H1 (cell line): ENCODE results near the gene POU5F1. TPM values are rescaled to one million over a fixed set of nuclear protein-coding genes. Genes with fewer than 3 reads are reported as not detected.
"Not testable (repeated sequence)": the region's sequence is repeated elsewhere in the genome, so short reads cannot be mapped to it uniquely, and the experiment has no call there.

ENCODE experiments used
- CTCF ChIA-PET: fragments of 300-600 bp; sonication (Branson Sonifier 250); formaldehyde crosslinking; loops from one replicate; lab custom pipeline; 2021; ENCODE audit not compliant: partially characterized antibody; lab: Charles Lee
- POLR2A ChIA-PET: fragments of 300-600 bp; sonication (Branson Sonifier 250); formaldehyde crosslinking; loops from one replicate; lab custom pipeline; 2021; ENCODE audit warnings: inconsistent platforms; ENCODE audit not compliant: partially characterized antibody; lab: Charles Lee
- DNase-seq, 2 experiments: peaks; one replicate each; pipeline versions ENCODE4 v3.0.0 to v3.0.0-alpha.2; 2010 to 2022; ENCODE audit warnings: low spot score in 2 of 2, low read depth in 1 of 2, mixed read lengths in 1 of 2
- FAIRE-seq: peaks from 2 replicates; lab custom pipeline; 2011; peaks lifted over from hg19 to GRCh38; lab: Jason Lieb, UNC
- H2AFZ ChIP-seq: 2 replicates; pipeline ENCODE4 v1.8.1; 2012; ENCODE audit warnings: low read length, inconsistent platforms
- H2AK5ac ChIP-seq: 2 replicates; pipeline ENCODE4 v1.6.1; 2013; ENCODE audit warnings: low read depth, low read length
- H2BK120ac ChIP-seq: replicated peaks from 2 replicates; pipeline ENCODE3; 2013; ENCODE audit warnings: low read depth, low read length, inconsistent platforms
- H2BK12ac ChIP-seq: 2 replicates; pipeline ENCODE4 v1.6.1; 2013; ENCODE audit warnings: low read depth, low read length
- H2BK15ac ChIP-seq: 2 replicates; pipeline ENCODE4 v1.6.1; 2013; ENCODE audit warnings: low read length
- H2BK20ac ChIP-seq: 2 replicates; pipeline ENCODE4 v1.6.1; 2013; ENCODE audit warnings: low read length
- H2BK5ac ChIP-seq: 2 replicates; pipeline ENCODE4 v1.6.1; 2013; ENCODE audit warnings: low read depth, low read length
- H3K14ac ChIP-seq: 2 replicates; pipeline ENCODE4 v1.6.1; 2013; ENCODE audit warnings: inconsistent platforms; ENCODE audit not compliant: insufficient read length
- H3K18ac ChIP-seq: 2 replicates; pipeline ENCODE4 v1.6.1; 2013; ENCODE audit warnings: low read length; ENCODE audit errors: extremely low read depth
- H3K23ac ChIP-seq: 2 replicates; pipeline ENCODE4 v1.6.1; 2013; ENCODE audit warnings: inconsistent platforms; ENCODE audit not compliant: insufficient read length
- H3K23me2 ChIP-seq: 2 replicates; pipeline ENCODE4 v1.6.1; 2013; ENCODE audit warnings: low read depth, low read length
- H3K27ac ChIP-seq: 2 replicates; pipeline ENCODE4 v1.6.1; 2011; ENCODE audit warnings: low read depth, low read length, inconsistent platforms
- H3K27me3 ChIP-seq, 4 experiments: replicated peaks in 1 of 4; 1 replicate in 1 of 4; 2 replicates in 3 of 4; pipeline versions ENCODE4 v1.6.1 to v1.8.1; 2011 to 2013; ENCODE audit warnings: low read length in 3 of 4, mild to moderate bottlenecking in 3 of 4, inconsistent platforms in 2 of 4, mixed read lengths in 2 of 4, moderate library complexity in 1 of 4; ENCODE audit not compliant: control insufficient read depth in 3 of 4, insufficient read depth in 3 of 4; ENCODE audit errors: extremely low read depth in 1 of 4
- H3K36me3 ChIP-seq, 4 experiments: 2 replicates each; pipeline versions ENCODE4 v1.6.1 to v1.8.1; 2011 to 2013; ENCODE audit warnings: mild to moderate bottlenecking in 4 of 4, low read length in 3 of 4, moderate library complexity in 2 of 4, control low read depth in 1 of 4, inconsistent platforms in 1 of 4; ENCODE audit not compliant: insufficient read depth in 4 of 4, control insufficient read depth in 2 of 4
- H3K4ac ChIP-seq: replicated peaks from 2 replicates; pipeline ENCODE3; 2013; ENCODE audit warnings: low read length, low read depth, mixed read lengths, inconsistent platforms; ENCODE audit not compliant: insufficient read length
- H3K4me1 ChIP-seq, 4 experiments: replicated peaks in 1 of 4; 1 replicate in 1 of 4; 2 replicates in 3 of 4; pipeline versions ENCODE4 v1.6.1 to v1.8.1; 2011 to 2013; ENCODE audit warnings: low read length in 3 of 4, inconsistent platforms in 2 of 4, mixed read lengths in 1 of 4; ENCODE audit not compliant: insufficient read depth in 4 of 4, control insufficient read depth in 3 of 4
- H3K4me2 ChIP-seq, 2 experiments: 2 replicates each; pipeline versions ENCODE4 v1.6.1 to v1.8.1; 2011 to 2013; ENCODE audit warnings: low read depth in 2 of 2, low read length in 2 of 2, control low read depth in 1 of 2, inconsistent platforms in 1 of 2, mild to moderate bottlenecking in 1 of 2; ENCODE audit not compliant: insufficient read depth in 1 of 2
- H3K4me3 ChIP-seq, 4 experiments: fragments of 200-600, 300-600 bp in 1 of 4; sonication (generic), shearing (Covaris generic), sonication (Bioruptor Twin) in 1 of 4; 2 replicates each; pipeline versions ENCODE4 v1.5.1 to v1.8.1; 2011 to 2016; ENCODE audit warnings: low read length in 4 of 4, low read depth in 3 of 4, control low read depth in 2 of 4, inconsistent platforms in 2 of 4, mild to moderate bottlenecking in 2 of 4, mixed read lengths in 1 of 4, moderate library complexity in 1 of 4; ENCODE audit not compliant: insufficient read depth in 2 of 4; ENCODE audit errors: extremely low read depth in 1 of 4
- H3K56ac ChIP-seq: replicated peaks from 2 replicates; pipeline ENCODE3; 2013; ENCODE audit warnings: low read depth, mild to moderate bottlenecking, mixed read lengths, low read length, inconsistent platforms; ENCODE audit not compliant: insufficient read length
- H3K79me1 ChIP-seq: 2 replicates; pipeline ENCODE4 v1.6.1; 2013; ENCODE audit warnings: low read depth, low read length, control low read depth
- H3K79me2 ChIP-seq, 2 experiments: 2 replicates each; pipeline versions ENCODE4 v1.6.1 to v1.8.1; 2012 to 2013; ENCODE audit warnings: low read length in 2 of 2, mild to moderate bottlenecking in 2 of 2, inconsistent platforms in 1 of 2; ENCODE audit not compliant: insufficient read depth in 2 of 2, control insufficient read depth in 1 of 2
- H3K9ac ChIP-seq, 4 experiments: replicated peaks in 1 of 4; 1 replicate in 1 of 4; 2 replicates in 3 of 4; pipeline versions ENCODE4 v1.6.1 to v1.8.1; 2011 to 2013; ENCODE audit warnings: low read depth in 3 of 4, low read length in 3 of 4, control low read depth in 2 of 4, mild to moderate bottlenecking in 2 of 4, moderate library complexity in 2 of 4, inconsistent platforms in 1 of 4; ENCODE audit errors: extremely low read depth in 1 of 4
- H3K9me3 ChIP-seq, 2 experiments: 2 replicates each; pipeline versions ENCODE4 v1.6.1 to v1.8.1; 2012 to 2013; ENCODE audit warnings: mild to moderate bottlenecking in 2 of 2, moderate library complexity in 2 of 2, control low read depth in 1 of 2, inconsistent platforms in 1 of 2, low read depth in 1 of 2, low read length in 1 of 2, mixed read lengths in 1 of 2; ENCODE audit not compliant: insufficient read depth in 2 of 2
- H4K20me1 ChIP-seq, 2 experiments: replicated peaks in 1 of 2; 2 replicates each; pipeline versions ENCODE3 to v1.8.1; 2011 to 2013; ENCODE audit warnings: inconsistent platforms in 2 of 2, low read length in 2 of 2, mild to moderate bottlenecking in 1 of 2; ENCODE audit not compliant: insufficient read depth in 2 of 2, control insufficient read depth in 1 of 2
- H4K5ac ChIP-seq: 2 replicates; pipeline ENCODE4 v1.6.1; 2013; ENCODE audit warnings: low read length, low read depth, mixed read lengths, inconsistent platforms; ENCODE audit not compliant: insufficient read length
- H4K8ac ChIP-seq: 2 replicates; pipeline ENCODE4 v1.8.0; 2013; ENCODE audit warnings: mild to moderate bottlenecking, moderate library complexity, low read length, inconsistent platforms; ENCODE audit not compliant: insufficient read depth; ENCODE audit errors: extremely low read depth
- H4K91ac ChIP-seq: replicated peaks from 2 replicates; pipeline ENCODE3; 2013; ENCODE audit warnings: low read length, mixed read lengths, inconsistent platforms; ENCODE audit not compliant: insufficient read length
- TEAD4 ChIP-seq: IDR thresholded peaks from 2 replicates; pipeline ENCODE4 v1.6.1; 2012; ENCODE audit warnings: low read depth, low read length, inconsistent platforms, mixed read lengths
- WGBS, 2 experiments: shearing (Covaris generic) in 1 of 2; methylation state at CpG; one replicate each; pipeline versions ENCODE4 v1.1.6 to v1.1.7; 2013 to 2015; ENCODE audit warnings: low lambda C conversion rate in 2 of 2, mixed read lengths in 2 of 2, inconsistent platforms in 1 of 2, low coverage in 1 of 2, missing lambda C conversion rate in 1 of 2; ENCODE audit not compliant: insufficient replicate concordance in 2 of 2, insufficient coverage in 1 of 2, insufficient read length in 1 of 2; ENCODE audit errors: extremely low coverage in 1 of 2, missing lambda C conversion rate in 1 of 2; 5-methylcytosine and 5-hydroxymethylcytosine counted together
- polyA plus RNA-seq, 7 experiments: library from polyadenylated mRNA; depleted of rRNA in 3 of 7; stranded (reverse) in 5 of 7; unstranded in 2 of 7; fragments of >200 nt in 5 of 7; fragments of 200-250 nt in 2 of 7; gene quantifications; 1 replicate in 5 of 7; 2 replicates in 1 of 7; 4 replicates in 1 of 7; pipeline versions ENCODE4 v1.2.1 to v1.2.3, GENCODE V29; 2011 to 2013; ENCODE audit warnings: missing spikeins in 2 of 7, mixed read lengths in 2 of 7
- total RNA-seq: library from RNA; stranded (reverse); fragmentation: NEBNext Ultra II Directional; extraction: Animal tissue kit (Norgen Biotek cat#: 25700); gene quantifications from 2 replicates; pipeline ENCODE4 v1.2.1, GENCODE V29; 2021

POU5F1 gene
- total and polyA plus RNA-seq, 2 of the 8 experiments (the other 6 are each of a cell fraction or from before 2014, with no cell fraction given) = 2,437 to 2,526 TPM

GRCh38 chr6:31183859-31184258, 13.4 kb upstream of the POU5F1 start:
- not testable (repeated sequence) for H3K27ac ChIP-seq, H2AK5ac ChIP-seq, H3K23ac ChIP-seq, H4K20me1 ChIP-seq, H2BK120ac ChIP-seq, H4K5ac ChIP-seq, H2BK15ac ChIP-seq, H3K4ac ChIP-seq, H3K18ac ChIP-seq, H3K4me3 ChIP-seq, H3K9ac ChIP-seq, H2AFZ ChIP-seq, H3K56ac ChIP-seq, H3K27me3 ChIP-seq, FAIRE-seq, H3K36me3 ChIP-seq, H3K79me1 ChIP-seq, H3K23me2 ChIP-seq, H2BK12ac ChIP-seq, H2BK5ac ChIP-seq, H4K8ac ChIP-seq, H3K14ac ChIP-seq, DNase-seq, H2BK20ac ChIP-seq, H3K4me2 ChIP-seq, H3K79me2 ChIP-seq, H3K9me3 ChIP-seq, H3K4me1 ChIP-seq, H4K91ac ChIP-seq
- 72% methylated on average over 6 of the region's 6 CpGs; no CpG with 5 or more reads in 1 of the 2 experiments for WGBS, 2 experiments
- CTCF ChIA-PET = interaction anchor here (0.7 to 2.4 kb wide), 15 partner anchors 9 to 241 kb away, joined by 3 to 12 read pairs (median 3); no protein-coding TSS in a partner anchor
- POLR2A ChIA-PET = interaction anchor here (61.6 kb wide), 1 partner anchor 36 kb away, joined by 2251 read pairs; the partner anchor contains the start of genes CCHCR1, CDSN, POU5F1 and PSORS1C1
- TF ChIP-seq TEAD4 = 0 out of 2 replicates have a peak, but pooled peaks have one; percentile 23

- not testable (repeated sequence) for H3K4ac ChIP-seq, H2BK12ac ChIP-seq, H3K79me1 ChIP-seq, H4K91ac ChIP-seq, H2AFZ ChIP-seq, H3K79me2 ChIP-seq, H3K14ac ChIP-seq, H2AK5ac ChIP-seq, H3K4me3 ChIP-seq, H3K18ac ChIP-seq, H2BK15ac ChIP-seq, H2BK20ac ChIP-seq, FAIRE-seq, DNase-seq, H3K23ac ChIP-seq, H3K4me2 ChIP-seq, H3K4me1 ChIP-seq, H3K27me3 ChIP-seq, H3K56ac ChIP-seq, H4K8ac ChIP-seq, H3K27ac ChIP-seq, H3K9ac ChIP-seq, H2BK5ac ChIP-seq, H3K36me3 ChIP-seq, H3K23me2 ChIP-seq, H3K9me3 ChIP-seq, H4K20me1 ChIP-seq, H4K5ac ChIP-seq, H2BK120ac ChIP-seq
- ChIA-PET POLR2A (interaction anchor here (61.6 kb wide), 1 partner anchor 36 kb away, joined by 2251 read pairs; the partner anchor contains the start of genes CCHCR1, CDSN, POU5F1 and PSORS1C1), CTCF (interaction anchor here (0.7 to 2.4 kb wide), 16 partner anchors 8 to 240 kb away, joined by 3 to 12 read pairs (median 4); partner anchors contain the start of genes PSORS1C2 and TCF19)
- WGBS, 2 experiments = 86% methylated on average over 2 of the region's 2 CpGs; no CpG with 5 or more reads in 1 of the 2 experiments
Observed at GRCh38 chr6:31183287-31183686, 12.8 kb upstream of the POU5F1 start.
